ENCODE measurements around the gene GDF2. TPM values are rescaled to one million over a fixed set of nuclear protein-coding genes. Genes with fewer than 3 reads are reported as not detected.

Gene GDF2
- total and polyA plus RNA-seq, 2 experiments from 2014 or later, result 0.39 TPM; not detected in 1

DNA sequence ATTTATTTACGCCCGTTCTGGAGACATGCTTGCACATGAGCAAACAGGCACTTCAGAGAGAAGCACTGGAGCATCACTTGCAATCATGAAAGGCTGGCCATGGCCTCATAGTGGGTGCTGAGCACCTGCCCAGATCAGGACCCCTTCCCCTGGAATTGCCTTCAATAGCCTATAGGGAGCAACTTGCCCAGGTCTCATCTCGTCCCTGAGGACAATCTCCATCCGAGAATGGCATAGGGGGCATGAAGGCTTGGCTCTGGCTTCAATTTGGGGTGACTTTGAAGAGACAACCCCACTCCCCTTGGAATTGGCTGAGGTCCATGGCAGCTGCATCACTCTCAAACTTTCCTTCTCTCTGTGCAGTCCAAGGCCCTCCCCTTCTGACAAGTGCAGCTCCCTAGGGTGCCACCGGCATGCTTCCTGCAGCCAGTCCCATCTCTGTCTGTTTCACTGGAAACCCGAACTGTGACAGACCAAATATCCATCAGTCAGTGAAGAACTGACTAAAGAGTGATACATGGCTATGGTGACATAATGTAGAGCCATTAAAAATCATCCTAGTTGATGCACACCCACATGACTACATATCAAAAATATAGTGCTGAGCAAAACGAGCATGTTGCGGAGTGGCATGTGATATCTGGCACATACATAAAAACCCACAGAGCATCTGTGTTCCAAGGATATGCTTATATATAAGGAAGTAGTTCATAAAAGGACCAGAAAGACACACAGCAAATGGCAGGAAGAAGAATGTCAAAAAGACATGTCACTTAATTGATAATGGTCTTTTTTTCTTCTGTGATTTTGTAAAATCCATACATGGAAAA lies 12.4 kb downstream of the GDF2 start:
- WGBS (ENCODE audit: low lambda C conversion rate, missing lambda C conversion rate), result 87% methylated on average over 8 of the region's 8 CpGs
- TF ChIP-seq EZH2phosphoT487 (IDR thresholded peaks at IDR 0.05; ENCODE audit: low read depth, severe bottlenecking, unreplicated experiment) (no peak), EZH2 (IDR thresholded peaks at IDR 0.05; ENCODE audit: borderline replicate concordance) (no peak)
- TF ChIP-seq, protein P1, sequence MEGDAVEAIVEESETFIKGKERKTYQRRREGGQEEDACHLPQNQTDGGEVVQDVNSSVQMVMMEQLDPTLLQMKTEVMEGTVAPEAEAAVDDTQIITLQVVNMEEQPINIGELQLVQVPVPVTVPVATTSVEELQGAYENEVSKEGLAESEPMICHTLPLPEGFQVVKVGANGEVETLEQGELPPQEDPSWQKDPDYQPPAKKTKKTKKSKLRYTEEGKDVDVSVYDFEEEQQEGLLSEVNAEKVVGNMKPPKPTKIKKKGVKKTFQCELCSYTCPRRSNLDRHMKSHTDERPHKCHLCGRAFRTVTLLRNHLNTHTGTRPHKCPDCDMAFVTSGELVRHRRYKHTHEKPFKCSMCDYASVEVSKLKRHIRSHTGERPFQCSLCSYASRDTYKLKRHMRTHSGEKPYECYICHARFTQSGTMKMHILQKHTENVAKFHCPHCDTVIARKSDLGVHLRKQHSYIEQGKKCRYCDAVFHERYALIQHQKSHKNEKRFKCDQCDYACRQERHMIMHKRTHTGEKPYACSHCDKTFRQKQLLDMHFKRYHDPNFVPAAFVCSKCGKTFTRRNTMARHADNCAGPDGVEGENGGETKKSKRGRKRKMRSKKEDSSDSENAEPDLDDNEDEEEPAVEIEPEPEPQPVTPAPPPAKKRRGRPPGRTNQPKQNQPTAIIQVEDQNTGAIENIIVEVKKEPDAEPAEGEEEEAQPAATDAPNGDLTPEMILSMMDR (IDR thresholded peaks at IDR 0.05; ENCODE audit: poor library complexity), result no peak
- H2AFZ ChIP-seq, result no peak overlapping the region

DNA sequence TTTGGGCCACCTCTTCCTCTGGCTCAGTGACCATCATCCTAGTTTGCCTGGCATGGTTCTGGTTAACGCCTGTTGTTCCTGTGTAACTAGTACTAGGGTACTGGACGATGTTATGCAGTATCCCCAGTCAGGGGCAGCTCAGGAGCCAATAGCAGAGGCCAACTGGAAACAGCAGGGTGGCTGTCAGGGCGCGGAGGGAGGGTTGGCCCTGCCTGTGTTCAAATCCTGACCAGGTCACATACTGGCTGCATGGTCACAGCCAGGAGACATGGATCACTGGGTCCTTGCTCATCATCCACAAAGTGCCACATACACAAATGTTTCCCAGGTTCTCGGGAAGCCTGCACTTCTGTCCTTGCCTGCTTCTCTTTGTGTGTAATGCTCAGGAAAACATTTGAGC lies 13.7 kb downstream of the GDF2 start:
- Histone ChIP-seq H3K36me3 (replicated peaks; ENCODE audit: insufficient read depth, low read depth) (no peaks in the 10 kb centered on the region), H3K9me2 (replicated peaks; ENCODE audit: insufficient read depth) (no peaks in the 10 kb centered on the region), H3K9me3 (ENCODE audit: low read depth) (no peaks in the 10 kb centered on the region), H3K79me2 (no peaks in the 10 kb centered on the region), H2AFZ (no peak overlapping the region), H3K4me2 (no peak overlapping the region), H3K27me3 (no peaks in the 10 kb centered on the region), H4K20me1 (ENCODE audit: insufficient read depth, poor library complexity, severe bottlenecking) (no peaks in the 10 kb centered on the region), H3K4me1 (ENCODE audit: insufficient read depth) (peaks cover 6% of the 10 kb centered on the region), H3K4me3 (no peak overlapping the region), H3K27ac (no peak overlapping the region)
- TF ChIP-seq, protein P1 (IDR thresholded peaks at IDR 0.05; ENCODE audit: poor library complexity), result no peak
- TF ChIP-seq EZH2 (IDR thresholded peaks at IDR 0.05; ENCODE audit: borderline replicate concordance) (no peak), EZH2phosphoT487 (IDR thresholded peaks at IDR 0.05; ENCODE audit: low read depth, severe bottlenecking, unreplicated experiment) (no peak)
- DNase-seq (ENCODE audit: low spot score), result no peak
- 89% methylated on average over 5 of the region's 5 CpGs for WGBS (ENCODE audit: low lambda C conversion rate, missing lambda C conversion rate)

More for the DNA sequence above, 12.4 kb downstream of the GDF2 start:
- Histone ChIP-seq H3K9me2 (replicated peaks; ENCODE audit: insufficient read depth) (no peaks in the 10 kb centered on the region), H4K20me1 (ENCODE audit: insufficient read depth, poor library complexity, severe bottlenecking) (no peaks in the 10 kb centered on the region), H3K27ac (no peak overlapping the region), H3K27me3 (no peaks in the 10 kb centered on the region), H3K4me2 (no peak overlapping the region), H3K4me1 (ENCODE audit: insufficient read depth) (peaks cover 11% of the 10 kb centered on the region), H3K4me3 (no peak overlapping the region), H3K79me2 (no peaks in the 10 kb centered on the region), H3K9me3 (ENCODE audit: low read depth) (no peaks in the 10 kb centered on the region), H3K36me3 (replicated peaks; ENCODE audit: insufficient read depth, low read depth) (no peaks in the 10 kb centered on the region)
- no peak for DNase-seq (ENCODE audit: low spot score)

DNA sequence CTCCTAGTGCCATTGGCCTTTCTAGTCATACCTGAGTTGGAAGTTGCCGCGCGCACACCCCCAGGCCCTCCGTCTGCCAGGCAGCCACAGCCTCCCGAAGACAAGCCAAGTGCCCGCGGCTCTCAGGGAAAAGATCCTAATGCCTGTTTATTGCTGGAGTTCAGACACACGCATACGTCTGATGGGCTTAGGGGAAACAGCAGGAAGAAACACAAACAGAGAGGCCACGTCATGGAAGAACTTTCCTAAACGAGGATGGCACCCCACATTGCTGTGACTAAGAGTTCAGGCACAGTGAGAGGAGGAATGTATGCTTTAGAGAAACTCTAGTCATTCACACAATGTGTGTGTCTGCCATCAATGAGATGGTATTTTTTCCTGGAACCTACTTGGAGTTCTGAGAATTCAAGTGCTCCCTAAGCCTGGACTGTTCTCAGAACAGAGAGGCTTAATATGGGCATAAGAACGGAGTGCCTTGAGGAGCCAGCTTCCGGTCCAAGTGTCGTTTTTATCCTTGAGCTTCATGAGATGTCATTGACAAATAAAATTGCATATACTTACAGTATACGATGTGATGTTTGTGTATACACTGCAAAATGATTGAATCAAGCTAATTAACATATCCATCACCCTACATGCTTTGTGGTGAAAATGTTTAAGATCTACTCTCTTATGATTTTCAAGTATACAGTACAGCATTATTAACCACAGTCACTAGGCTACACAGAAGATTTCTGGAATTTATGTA lies 14.3 kb downstream of the GDF2 start:
- H3K36me3 ChIP-seq (replicated peaks; ENCODE audit: insufficient read depth, low read depth), result no peaks in the 10 kb centered on the region
- no peak for DNase-seq (ENCODE audit: low spot score)
- no peak overlapping the region for H3K4me3 ChIP-seq
- H2AFZ ChIP-seq, result no peak overlapping the region
- peaks cover 6% of the 10 kb centered on the region for H3K4me1 ChIP-seq (ENCODE audit: insufficient read depth)
- no peaks in the 10 kb centered on the region for H3K27me3 ChIP-seq
- TF ChIP-seq, protein P1 (IDR thresholded peaks at IDR 0.05; ENCODE audit: poor library complexity), result no peak
- TF ChIP-seq EZH2phosphoT487 (IDR thresholded peaks at IDR 0.05; ENCODE audit: low read depth, severe bottlenecking, unreplicated experiment), result no peak
- no peak for TF ChIP-seq EZH2 (IDR thresholded peaks at IDR 0.05; ENCODE audit: borderline replicate concordance)
- H3K9me3 ChIP-seq (ENCODE audit: low read depth), result no peaks in the 10 kb centered on the region
- no peaks in the 10 kb centered on the region for H3K79me2 ChIP-seq
- no peak overlapping the region for H3K27ac ChIP-seq
- 88% methylated on average over 15 of the region's 15 CpGs for WGBS (ENCODE audit: low lambda C conversion rate, missing lambda C conversion rate)
- H3K4me2 ChIP-seq, result no peak overlapping the region
- H4K20me1 ChIP-seq (ENCODE audit: insufficient read depth, poor library complexity, severe bottlenecking), result no peaks in the 10 kb centered on the region
- no peaks in the 10 kb centered on the region for H3K9me2 ChIP-seq (replicated peaks; ENCODE audit: insufficient read depth)
